NCI-H524 treated with DMSO at 0.1 percent for 48 hours (cell line): Measurements from ENCODE around the gene PADI6.

Experiments
- DNase-seq: peaks from one replicate; lab custom pipeline; 2025; lab: John Stamatoyannopoulos, UW

The PADI6 gene

GRCh38 chr1:17356387-17357026 is 15.5 kb upstream of the PADI6 start:
- no peak for DNase-seq

- no peak for DNase-seq
These were observed 13.4 kb upstream of the PADI6 start for GRCh38 chr1:17358557-17358956.

GRCh38 chr1:17359031-17359430 is 13.0 kb upstream of the PADI6 start:
- DNase-seq, result no peak

GRCh38 chr1:17359808-17360207 is 12.2 kb upstream of the PADI6 start:
- DNase-seq, result no peak

- no peak for DNase-seq
These were observed 11.6 kb upstream of the PADI6 start for GRCh38 chr1:17360272-17360956.

GRCh38 chr1:17361687-17362086 is 10.3 kb upstream of the PADI6 start:
- no peak for DNase-seq

- no peak for DNase-seq
These were observed 8.6 kb upstream of the PADI6 start for GRCh38 chr1:17363351-17363750.

- DNase-seq, result no peak
These were observed 8.2 kb upstream of the PADI6 start for GRCh38 chr1:17363771-17364170.

GRCh38 chr1:17365293-17365692 is 6.7 kb upstream of the PADI6 start:
- DNase-seq, result no peak

GRCh38 chr1:17369466-17369865 is 2.5 kb upstream of the PADI6 start:
- no peak for DNase-seq

GRCh38 chr1:17370618-17371017 is 1.4 kb upstream of the PADI6 start:
- DNase-seq, result no peak

- no peak for DNase-seq
These were observed 959 bp downstream of the PADI6 start for GRCh38 chr1:17372955-17373354.

- no peak for DNase-seq
These were observed 3.7 kb downstream of the PADI6 start for GRCh38 chr1:17375651-17376050.

GRCh38 chr1:17377325-17377953 is 5.4 kb downstream of the PADI6 start:
- no peak for DNase-seq

GRCh38 chr1:17381161-17381560 is 9.2 kb downstream of the PADI6 start:
- no peak for DNase-seq

GRCh38 chr1:17392199-17392740 is 20.3 kb downstream of the PADI6 start:
- DNase-seq, result no peak

GRCh38 chr1:17393230-17393629 is 21.2 kb downstream of the PADI6 start:
- DNase-seq, result no peak

- DNase-seq, result no peak
These were observed 26.1 kb downstream of the PADI6 start for GRCh38 chr1:17397910-17398695.

GRCh38 chr1:17400725-17401341 is 28.8 kb downstream of the PADI6 start:
- DNase-seq, result no peak

- no peak for DNase-seq
These were observed 29.8 kb downstream of the PADI6 start for GRCh38 chr1:17401841-17402240.

- no peak for DNase-seq
These were observed 31.1 kb downstream of the PADI6 start for GRCh38 chr1:17403081-17403480.
